Astrocyte of the hippocampus (primary cell): ENCODE measurements around the gene PDZD4.

Source experiments
- DNase-seq: peaks from one replicate; pipeline ENCODE4 v3.0.0; 2011; ENCODE audit warnings: low read depth, low spot score

Gene PDZD4, protein sequence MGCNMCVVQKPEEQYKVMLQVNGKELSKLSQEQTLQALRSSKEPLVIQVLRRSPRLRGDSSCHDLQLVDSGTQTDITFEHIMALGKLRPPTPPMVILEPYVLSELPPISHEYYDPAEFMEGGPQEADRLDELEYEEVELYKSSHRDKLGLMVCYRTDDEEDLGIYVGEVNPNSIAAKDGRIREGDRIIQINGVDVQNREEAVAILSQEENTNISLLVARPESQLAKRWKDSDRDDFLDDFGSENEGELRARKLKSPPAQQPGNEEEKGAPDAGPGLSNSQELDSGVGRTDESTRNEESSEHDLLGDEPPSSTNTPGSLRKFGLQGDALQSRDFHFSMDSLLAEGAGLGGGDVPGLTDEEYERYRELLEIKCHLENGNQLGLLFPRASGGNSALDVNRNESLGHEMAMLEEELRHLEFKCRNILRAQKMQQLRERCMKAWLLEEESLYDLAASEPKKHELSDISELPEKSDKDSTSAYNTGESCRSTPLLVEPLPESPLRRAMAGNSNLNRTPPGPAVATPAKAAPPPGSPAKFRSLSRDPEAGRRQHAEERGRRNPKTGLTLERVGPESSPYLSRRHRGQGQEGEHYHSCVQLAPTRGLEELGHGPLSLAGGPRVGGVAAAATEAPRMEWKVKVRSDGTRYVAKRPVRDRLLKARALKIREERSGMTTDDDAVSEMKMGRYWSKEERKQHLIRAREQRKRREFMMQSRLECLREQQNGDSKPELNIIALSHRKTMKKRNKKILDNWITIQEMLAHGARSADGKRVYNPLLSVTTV

DNA sequence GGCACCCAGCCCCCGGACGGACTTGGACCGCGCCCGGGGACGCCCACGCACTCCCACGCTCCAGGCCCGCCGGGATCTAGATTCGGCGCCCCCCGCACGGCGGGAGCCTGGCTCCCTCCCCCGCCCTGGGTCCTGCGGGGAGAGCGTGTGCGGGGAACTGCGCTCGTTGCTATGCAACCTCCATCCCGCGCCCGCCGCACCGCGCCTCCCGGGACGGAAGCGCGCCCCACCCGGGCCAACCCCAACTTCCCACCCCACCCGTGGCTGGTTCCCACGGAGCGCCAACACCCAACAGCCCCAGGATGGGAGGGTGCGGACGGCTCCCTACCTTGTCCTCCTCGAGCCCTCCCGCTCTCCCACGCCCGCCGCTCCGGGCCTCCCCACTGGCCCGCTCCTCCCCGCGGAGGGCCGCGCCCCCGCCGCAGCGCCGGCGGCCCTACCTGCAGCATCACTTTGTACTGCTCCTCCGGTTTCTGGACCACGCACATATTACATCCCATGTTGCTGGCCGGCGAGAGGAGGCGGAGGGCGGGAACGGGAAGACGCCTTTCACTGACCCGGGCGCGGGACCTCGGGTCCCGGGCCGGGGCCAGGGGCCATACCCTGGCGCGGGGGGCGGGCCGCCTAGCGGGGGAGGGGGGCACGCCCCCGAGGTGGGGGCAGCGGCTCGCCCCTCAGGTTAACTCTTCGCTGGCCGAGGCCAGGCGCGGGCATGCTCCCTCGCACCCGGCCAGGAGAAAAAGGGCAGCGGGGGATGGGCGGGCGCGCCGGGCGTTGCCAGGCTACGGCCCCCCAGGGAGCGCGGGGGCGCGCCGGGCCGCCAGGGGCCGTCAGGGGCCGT lies at the start of gene PDZD4:
PDZD4 (minus strand) TSS at position 746 of the 841 bp plus-strand sequence; CDS start at position 500, 246 bp downstream.
- peak; percentile 13 for DNase-seq

DNA sequence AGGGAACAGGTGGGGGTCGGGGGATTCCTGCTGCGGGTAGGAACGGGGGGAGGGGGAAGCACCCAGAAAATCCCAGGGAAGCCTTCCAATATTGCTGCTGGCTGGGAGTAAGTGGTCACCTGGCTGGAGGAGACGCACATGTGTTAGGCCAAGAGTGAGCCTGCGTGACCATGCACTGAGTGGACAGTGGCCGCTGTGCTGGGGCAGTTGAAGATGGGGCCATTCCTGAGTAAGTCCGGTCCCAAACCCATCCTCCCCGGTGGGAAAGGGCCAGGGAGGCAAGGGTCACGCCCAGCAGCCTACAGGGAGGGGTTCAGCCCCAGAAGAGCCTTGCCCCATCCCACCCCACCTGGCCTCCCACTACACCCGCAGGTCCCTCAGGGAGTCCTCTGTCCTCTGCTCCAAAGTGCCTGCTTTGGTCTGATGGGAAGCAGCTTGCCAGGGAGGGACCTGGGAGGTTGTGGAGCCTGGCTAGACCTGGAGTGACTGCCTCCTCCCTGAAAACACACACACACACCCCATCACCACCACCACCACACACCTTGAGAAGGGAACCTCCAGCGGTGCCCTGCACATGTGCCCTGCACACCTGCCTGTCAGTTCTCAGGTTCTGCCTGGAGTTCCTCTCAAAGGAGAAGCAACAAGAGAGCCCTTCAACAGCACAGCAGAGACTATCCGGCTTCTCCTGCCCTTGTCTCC lies 49.5 kb upstream of the PDZD4 start:
- no peak for DNase-seq

DNA sequence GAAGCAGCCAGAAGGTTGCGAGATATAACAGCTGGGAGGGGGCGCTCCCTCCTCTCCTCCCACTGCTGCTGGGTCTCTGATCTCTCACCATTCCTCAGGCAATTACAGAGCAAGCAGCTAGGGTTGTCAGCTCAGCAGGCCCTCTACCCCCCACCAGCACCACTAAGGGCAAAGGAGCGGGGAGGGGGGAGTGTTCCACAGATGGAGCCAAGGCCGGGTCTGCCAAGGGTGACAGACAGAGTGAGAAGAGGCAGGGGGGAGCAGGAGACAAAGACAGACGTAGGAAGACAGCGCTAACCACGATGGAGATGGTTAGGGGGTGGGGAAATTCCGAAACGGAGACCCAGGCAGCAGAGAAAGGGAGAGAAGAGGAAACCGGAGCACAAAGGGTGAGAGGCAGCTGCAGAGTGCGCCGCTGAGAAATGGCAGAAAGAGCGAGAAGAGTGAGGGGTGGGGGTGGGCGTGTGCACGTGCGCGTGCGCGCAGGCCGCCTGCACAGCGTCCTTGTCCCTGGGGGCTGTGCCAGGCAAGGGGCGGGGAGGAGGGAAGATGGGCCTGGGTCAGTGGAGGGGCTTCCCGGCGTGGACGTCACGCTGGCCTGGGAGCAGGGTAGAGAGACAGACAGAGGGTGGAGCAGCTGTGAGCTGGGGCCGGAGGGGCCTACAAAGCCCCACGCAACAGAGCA lies 48.8 kb upstream of the PDZD4 start:
- no peak for DNase-seq

DNA sequence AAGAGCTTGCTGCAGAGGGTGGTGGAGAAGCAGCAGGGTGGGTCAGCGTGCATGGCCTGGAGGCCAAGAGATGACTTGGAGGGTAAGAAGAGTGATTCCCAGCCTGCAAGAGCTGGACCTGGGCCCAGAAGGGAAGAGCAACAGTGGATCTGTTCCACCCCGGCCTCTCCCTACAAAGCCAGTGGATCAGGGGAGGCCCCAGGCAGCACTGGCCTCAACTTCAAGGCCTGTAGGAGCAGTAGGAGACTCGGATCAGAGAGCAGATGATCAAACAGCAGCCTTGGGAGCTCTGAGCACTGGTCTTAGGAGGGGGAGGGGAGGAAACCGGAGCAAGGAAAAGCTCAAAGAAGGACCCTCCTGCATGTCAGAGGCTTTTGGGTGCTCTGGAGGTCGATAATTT lies 48.0 kb upstream of the PDZD4 start:
- no peak for DNase-seq

DNA sequence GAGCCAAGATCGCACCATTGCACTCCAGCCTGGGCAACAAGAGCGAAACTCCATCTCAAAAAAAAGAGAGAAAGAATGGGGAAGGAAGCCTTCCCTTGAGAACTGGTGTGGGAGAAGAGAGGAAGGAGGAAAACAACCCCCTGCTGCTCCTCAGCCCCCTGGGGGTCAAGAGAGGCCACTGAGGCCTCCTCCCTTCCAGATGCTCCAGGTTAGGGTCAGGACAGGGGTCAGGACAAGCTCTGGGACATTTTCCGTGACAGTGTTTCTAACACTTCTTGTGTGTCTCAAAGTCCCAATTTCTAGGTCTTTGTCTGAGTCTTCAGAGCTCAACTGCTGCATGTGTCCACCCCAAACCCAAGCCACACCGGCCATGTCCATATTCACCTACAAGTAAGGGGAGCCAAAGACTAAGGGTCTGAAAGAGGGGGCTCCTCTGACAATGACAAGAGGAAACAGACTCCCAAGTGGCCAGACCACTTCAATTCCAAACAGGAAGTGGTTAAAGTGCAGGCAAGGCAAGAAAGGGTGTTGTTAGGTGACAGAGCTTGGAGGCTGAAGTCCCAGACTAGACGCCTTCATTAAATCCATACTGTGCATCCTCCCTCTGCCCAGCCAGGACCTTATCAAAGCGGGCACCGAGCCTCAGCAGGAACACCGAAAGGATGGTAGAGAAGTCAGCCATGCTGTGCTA lies 47.4 kb upstream of the PDZD4 start:
- DNase-seq: no peak

DNA sequence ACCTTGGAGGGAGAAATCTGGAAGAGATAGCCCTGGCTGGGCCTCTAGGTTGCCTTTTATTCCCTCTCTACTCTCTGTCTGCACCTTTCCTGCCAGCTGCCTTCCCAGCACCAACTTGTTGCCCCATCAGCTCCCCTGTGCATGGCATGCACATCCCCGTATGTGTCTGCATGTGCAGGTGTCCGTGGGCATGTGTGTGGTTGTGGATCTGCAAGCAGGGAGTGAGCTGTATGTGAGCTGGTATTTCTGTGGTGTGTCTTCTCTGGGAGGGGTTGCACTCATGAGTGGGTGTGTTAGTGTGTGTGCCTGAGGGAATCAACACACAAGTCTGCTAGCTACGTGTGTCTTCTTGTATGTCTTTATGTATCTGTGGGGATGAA lies 45.8 kb upstream of the PDZD4 start:
- no peak for DNase-seq

DNA sequence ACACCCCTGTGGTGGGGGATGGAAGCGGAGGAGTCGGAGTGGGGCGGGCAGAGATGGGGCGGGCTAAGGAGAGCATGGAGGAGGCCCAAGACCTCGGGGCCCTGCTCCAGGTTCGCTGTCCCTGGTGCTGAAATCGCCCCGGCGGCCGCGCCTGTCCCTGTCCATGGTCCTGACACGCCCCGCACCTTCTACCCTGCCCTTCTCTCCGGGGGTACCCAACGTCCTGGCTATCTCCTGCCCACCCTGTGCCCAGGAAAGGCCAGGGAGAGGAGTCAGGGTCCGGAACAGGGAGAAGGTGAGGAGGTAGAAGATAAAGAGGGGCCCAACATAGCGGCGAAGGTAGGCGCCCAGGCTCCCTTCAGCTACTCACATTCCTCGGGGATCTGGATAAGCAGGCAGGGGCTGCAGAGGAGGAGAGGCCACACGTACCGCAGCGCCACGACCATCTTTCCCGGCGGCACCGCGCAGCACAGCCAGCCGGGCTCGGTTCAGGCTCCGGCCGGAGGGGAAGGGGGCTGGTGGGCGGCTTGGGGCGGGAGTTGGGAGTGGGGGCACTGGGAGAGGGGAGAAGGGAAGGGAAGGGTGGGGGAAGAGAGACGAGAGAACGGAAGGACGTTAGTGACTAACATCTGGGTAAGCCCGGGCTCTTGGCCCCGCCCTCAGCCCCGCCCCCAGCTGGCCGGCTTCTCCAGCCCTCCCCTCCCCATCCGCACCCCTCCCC lies 45.2 kb upstream of the PDZD4 start:
- DNase-seq: peak; percentile 65

DNA sequence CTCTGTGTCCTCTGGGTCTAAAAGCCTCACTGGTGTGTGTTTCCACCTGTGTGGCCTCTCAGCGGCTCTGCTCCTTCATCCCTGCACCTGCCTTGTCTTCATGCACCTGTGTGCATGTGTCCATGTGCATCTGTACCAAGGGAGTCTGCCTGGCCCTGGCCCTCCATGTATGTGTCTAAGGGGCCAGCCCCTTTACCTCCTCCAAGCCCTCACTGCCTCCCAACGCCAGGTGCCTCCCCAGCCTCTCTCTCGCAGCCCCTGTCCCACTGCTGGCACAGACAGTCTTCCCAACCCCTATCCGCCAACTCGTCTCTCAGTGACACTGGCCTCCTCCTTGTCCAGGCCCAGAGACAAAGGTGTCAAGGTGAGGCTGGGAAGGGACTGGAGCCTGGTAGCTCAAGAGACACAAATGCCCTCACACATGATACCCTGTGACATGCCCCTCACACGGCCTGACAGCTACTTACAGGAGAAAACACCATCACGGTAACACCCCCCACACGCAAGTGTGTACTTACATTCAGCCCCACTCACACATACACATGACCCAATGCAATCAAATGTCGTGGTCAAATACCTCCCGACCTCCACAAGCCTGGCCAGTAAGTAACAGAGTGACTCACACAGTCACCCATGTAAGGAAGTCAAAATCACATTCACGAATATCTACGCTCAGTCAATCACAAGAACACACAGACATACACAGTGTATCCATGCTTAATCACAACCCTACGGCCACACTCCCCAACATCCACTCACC lies 44.2 kb upstream of the PDZD4 start:
- no peak for DNase-seq

DNA sequence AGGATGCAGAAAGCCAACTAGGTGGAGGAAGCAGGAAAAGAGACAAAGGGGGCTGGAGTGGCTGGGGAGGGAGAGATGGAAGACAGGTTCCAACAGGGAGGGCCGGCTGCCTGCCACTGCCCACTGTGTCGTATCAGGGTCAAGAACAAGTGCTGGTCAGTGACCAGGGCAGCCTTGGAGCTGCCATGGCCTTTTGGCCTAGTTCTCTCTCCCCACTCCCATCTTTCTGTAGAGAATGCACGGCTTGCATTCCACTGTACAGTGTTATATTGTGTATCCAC lies 43.7 kb upstream of the PDZD4 start:
- no peak for DNase-seq

DNA sequence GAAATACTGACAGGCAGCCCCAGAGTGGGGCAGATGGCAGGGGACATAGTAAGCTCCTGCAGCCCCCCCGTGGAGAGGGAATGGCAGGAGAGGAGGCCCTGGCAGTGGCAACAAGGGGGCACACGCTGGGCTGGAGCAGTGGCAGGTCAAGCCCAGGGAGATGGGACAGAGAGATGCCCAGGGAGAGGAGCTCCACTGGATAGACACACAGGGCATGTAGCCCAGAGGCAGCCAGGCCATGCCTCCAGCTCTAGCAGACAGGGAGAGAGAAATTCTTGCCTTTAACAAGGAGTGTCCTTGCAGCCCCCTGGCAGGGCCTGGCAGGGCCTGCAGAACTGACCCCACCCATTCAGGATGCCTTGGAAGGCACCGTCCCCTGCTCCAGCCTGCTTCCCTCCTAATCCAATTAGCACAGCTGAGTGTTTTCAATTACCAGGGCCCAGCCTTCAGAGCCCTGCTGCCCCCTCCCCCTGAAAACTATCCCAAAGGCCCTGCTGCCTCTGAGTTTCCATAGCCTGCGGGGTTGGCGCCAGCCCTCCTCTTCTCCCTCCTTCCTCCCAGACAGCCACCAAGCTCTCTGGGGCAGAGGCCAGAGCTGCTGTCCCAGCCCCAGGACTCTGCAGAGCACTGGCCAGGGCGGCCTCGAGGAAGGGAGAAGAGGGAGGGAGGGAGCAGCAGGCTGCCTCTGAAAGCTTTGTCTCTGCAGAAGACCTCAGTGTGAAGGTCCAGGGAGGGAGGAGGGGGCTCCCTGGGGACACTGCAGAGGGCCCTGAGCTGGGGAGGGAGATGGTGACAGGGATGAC lies 43.1 kb upstream of the PDZD4 start:
- DNase-seq: no peak

DNA sequence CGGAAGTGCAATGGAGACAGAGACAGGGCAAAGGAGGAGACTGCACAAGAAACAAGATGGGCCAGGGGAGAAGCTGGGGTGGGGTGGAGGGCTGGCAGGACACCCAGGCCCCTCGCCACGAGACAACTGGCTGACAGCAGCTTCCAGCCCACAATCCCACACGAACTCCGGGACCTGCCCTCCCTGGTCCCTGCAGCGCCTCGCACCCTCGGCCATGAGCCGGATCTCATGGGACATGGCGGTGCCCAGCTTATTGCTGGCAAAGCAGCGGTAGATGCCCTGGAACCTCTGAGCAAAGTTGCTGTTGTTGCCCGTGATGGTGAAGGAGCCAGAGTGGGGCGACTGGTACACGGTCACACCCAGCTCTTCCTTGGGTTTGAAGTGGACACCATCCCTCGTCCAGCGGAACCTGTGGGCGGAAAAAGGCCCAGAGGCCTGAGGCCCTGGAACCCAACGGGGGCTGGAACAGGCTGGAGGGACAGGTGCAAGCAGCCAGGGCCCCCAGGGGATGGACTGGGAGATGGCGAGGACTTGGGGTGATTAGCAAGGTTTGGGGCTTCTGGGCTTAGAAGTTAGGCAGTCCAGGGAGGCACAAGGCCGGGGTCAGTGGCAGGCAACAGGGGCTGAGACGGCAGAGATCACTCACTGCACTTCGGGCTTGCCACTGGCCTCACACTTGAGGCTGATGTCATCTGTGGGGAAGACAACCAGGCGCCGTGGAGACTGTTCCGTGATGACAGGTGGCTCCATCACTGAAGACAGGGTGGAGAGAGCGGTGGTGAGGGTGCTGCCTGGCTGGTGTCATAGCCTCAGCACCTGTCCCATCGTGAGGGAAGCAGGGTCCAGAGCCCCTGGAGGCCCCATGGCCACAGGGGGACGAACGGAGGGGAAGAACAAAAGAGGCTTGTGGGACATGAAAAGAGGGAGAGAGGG lies 41.9 kb upstream of the PDZD4 start:
- no peak for DNase-seq

DNA sequence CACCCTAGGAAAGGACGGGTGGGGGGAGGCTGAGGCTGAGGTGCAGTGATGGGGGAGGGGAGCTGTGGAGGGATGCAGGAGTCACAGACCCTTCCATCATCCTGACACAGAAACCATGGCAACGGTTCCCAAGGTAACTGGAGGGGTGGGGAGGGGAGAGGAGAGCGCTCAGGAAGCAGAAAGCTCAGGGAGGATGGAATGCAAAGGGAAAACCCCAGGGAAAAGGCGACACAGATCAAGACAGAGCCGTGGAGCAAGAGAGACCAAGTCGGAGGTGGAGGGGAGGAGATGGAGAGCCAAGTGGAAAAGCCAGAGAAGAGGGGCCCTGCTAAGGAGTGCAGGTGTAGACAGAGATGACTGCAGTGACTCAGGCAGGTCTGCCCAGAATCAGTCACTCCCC lies 41.1 kb upstream of the PDZD4 start:
- DNase-seq: no peak

DNA sequence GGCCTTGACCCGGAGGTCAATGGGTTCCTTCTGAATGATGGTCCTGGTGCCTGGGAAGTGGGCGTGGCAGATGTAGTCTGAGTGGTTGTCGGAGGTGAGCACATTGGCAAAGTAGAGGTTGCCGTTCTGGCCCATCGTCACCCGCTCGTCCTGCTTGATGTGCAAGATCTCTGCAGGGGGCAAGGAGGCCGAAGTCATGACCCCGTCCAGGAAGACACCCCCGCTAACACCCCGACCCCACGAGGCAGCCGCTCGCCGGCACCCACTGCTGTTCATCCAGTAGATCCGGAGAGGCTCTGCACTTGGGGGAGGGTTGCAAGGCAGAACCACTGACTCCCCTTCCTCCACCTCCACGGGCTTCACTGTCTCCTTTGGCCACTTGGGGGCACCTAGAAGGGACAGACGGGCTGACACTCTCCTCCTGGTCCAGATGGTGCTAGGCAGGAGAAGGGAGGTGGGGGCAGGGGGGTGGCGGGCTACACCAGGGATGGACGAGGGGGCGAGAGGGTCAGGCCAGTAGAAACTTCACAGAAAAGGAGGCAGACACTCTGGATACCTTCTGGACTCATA lies 40.5 kb upstream of the PDZD4 start:
- no peak for DNase-seq

DNA sequence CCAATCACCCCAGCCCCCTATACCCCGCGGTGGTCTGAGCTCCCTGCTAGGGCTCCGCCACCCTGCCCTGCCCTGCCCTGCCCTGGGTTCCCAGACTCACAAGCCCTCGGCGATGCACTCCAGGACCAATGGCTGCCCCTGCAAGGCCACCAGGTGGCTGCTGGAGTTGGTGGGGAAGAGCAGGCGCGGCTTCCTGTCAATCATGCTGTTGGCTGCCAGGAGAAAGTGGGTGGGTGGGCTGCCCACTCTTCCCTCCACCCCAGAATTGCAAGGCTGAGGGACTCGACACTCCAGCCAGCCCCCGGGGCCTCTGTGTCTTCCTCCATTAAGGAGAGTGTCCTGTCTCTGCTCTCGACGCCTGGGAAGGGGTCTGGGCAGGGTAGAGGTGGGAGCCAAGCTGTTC lies 39.9 kb upstream of the PDZD4 start:
- no peak for DNase-seq

DNA sequence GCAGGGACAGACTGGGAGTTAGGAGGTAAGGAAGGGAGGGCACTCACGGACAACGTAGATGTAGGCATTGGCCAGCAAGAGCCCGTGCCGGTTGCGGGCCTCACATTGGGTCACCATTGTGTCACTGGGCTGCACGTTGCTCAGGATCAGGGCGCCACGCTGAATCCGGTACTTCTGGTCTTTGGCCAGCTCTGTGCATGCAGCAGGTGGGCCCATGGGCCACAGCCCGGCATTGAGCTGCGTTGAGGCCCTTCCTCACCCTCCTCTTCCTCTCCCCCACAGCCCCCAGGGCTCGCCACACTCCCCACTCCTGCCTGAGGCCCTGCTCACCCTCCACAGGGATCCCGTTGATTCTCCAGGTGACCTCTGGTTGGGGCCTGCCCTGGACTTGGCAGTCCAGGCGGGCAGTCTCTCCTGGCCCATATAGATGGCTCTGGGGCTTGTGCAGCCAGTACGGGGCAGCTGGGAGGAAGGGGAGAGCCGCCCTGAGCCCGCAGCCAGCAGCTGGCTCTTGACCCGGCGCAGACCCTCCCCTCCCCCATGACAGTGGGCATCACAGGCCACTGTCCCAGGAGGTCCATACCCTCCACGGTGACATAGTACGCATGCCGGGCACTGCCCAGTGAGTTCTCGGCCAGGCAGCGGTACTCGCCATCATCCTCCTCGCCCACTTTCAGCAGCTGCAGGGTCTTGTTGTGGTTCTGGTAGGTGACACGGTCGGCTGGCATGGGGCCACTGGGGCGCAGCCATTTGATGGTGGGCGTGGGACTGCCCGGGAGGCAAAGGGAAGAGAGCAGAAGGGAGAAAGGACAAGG lies 39.3 kb upstream of the PDZD4 start:
- no peak for DNase-seq
